SU-DHL-6 (cell line): ENCODE data around the gene ABHD8.

Source experiments
- H2AFZ ChIP-seq: fragments of 200-600 bp; sonication (generic); 2 replicates; pipeline ENCODE4 v1.6.1; 2014; ENCODE audit warnings: low read depth, mild to moderate bottlenecking, moderate library complexity, mixed read lengths, antibody characterized with exemption, low read length; ENCODE audit not compliant: severe bottlenecking
- H3F3A ChIP-seq: fragments of 200-600 bp; shearing (Covaris generic); 2 replicates; pipeline ENCODE4 v1.6.0; 2016; ENCODE audit warnings: antibody characterized with exemption, mild to moderate bottlenecking; ENCODE audit not compliant: insufficient read depth
- H3K27ac ChIP-seq: fragments of 200-600 bp; sonication (generic); 2 replicates; pipeline ENCODE4 v1.5.1; 2016; ENCODE audit warnings: low read depth, mild to moderate bottlenecking, low read length, moderate library complexity, mixed read lengths
- H3K27me3 ChIP-seq: fragments of 200-600 bp; sonication (generic), shearing (Covaris generic); 2 replicates; pipeline ENCODE4 v1.6.0; 2014; ENCODE audit warnings: mild to moderate bottlenecking, low read length
- H3K36me3 ChIP-seq: fragments of 200-600 bp; sonication (generic); 2 replicates; pipeline ENCODE4 v1.6.1; 2014; ENCODE audit warnings: mild to moderate bottlenecking, low read length, mixed read lengths
- H3K4me2 ChIP-seq: fragments of 300-600, 200-600 bp; shearing (Covaris generic), sonication (generic); 2 replicates; pipeline ENCODE4 v1.6.0; 2014; ENCODE audit warnings: low read length, low read depth, mild to moderate bottlenecking; ENCODE audit not compliant: poor library complexity, severe bottlenecking
- H3K4me3 ChIP-seq: fragments of 200-600 bp; sonication (generic); 2 replicates; pipeline ENCODE4 v1.5.1; 2014; ENCODE audit warnings: antibody characterized with exemption, low read length, mild to moderate bottlenecking, mixed read lengths; ENCODE audit not compliant: insufficient read depth, poor library complexity, severe bottlenecking
- H3K79me2 ChIP-seq: fragments of 200-600 bp; sonication (generic); 2 replicates; pipeline ENCODE4 v1.6.1; 2014; ENCODE audit warnings: mild to moderate bottlenecking, low read length, moderate library complexity; ENCODE audit not compliant: insufficient read depth
- H3K9ac ChIP-seq: fragments of 200-600 bp; sonication (generic); 2 replicates; pipeline ENCODE4 v1.7.0; 2014; ENCODE audit warnings: mild to moderate bottlenecking, low read length
- H3K9me2 ChIP-seq: fragments of 200-600 bp; sonication (generic); replicated peaks from 2 replicates; pipeline ENCODE4 v1.6.1; 2014; ENCODE audit warnings: low read length; ENCODE audit not compliant: insufficient read depth
- H3K9me3 ChIP-seq: fragments of 200-600 bp; sonication (generic); 2 replicates; pipeline ENCODE4 v1.6.1; 2014; ENCODE audit warnings: low read length, mixed read lengths; ENCODE audit not compliant: insufficient read depth
- H4K20me1 ChIP-seq: fragments of 200-600 bp; sonication (generic); 2 replicates; pipeline ENCODE4 v1.6.1; 2014; ENCODE audit warnings: low read depth, mild to moderate bottlenecking, antibody characterized with exemption, low read length, moderate library complexity, mixed read lengths
- CTCF ChIP-seq: fragments of 200-600 bp; sonication (generic); IDR thresholded peaks from one replicate; pipeline ENCODE4 v1.5.1; 2017; ENCODE audit warnings: antibody characterized with exemption, mild to moderate bottlenecking, low read length, moderate library complexity; ENCODE audit not compliant: insufficient read depth, poor library complexity, severe bottlenecking
- EZH2phosphoT487 ChIP-seq: fragments of 200-600 bp; sonication (generic), shearing (Covaris generic); conservative IDR thresholded peaks from 2 replicates; pipeline ENCODE4 v1.6.1; 2018; ENCODE audit warnings: mild to moderate bottlenecking, antibody characterized with exemption, low read length, moderate library complexity, mixed read lengths

The ABHD8 gene

DNA sequence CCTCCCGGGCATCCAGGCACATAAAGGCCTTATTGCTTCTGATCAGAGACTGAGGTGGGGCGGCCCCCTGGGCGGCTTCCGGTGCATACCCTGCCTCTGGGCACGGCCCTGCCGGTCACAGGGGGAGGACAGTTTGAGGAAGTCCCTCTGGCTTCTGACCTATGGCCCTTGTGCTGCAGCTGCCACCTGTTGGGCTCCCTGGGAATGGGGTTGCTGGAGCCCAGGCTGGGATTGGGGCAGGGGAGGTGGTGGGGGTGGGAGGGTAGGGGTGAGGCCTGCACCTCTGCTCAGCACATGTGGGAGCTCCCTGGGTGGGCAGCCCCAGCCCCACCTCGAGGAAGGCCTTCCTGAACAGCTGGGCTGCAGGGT is 20.7 kb upstream of the ABHD8 start:
- H3K4me2 ChIP-seq: no peak overlapping the region
- H4K20me1 ChIP-seq: no peaks in the 10 kb centered on the region
- H3K79me2 ChIP-seq: no peaks in the 10 kb centered on the region
- no peak overlapping the region for H3K9ac ChIP-seq
- H3K36me3 ChIP-seq: no peaks in the 10 kb centered on the region
- no peak overlapping the region for H2AFZ ChIP-seq
- H3K4me3 ChIP-seq: no peak overlapping the region
- H3K27me3 ChIP-seq: no peaks in the 10 kb centered on the region
- H3K27ac ChIP-seq: no peak overlapping the region
- H3K9me2 ChIP-seq: no peaks in the 10 kb centered on the region
- TF ChIP-seq CTCF (no peak), EZH2phosphoT487 (no peak)
- H3F3A ChIP-seq: peaks cover 3% of the 10 kb centered on the region; the same call in 1 of the 2 replicates
- no peaks in the 10 kb centered on the region for H3K9me3 ChIP-seq

- no peaks in the 10 kb centered on the region for H3K27me3 ChIP-seq
- no peak overlapping the region for H3K4me3 ChIP-seq
- no peaks in the 10 kb centered on the region for H4K20me1 ChIP-seq
- no peaks in the 10 kb centered on the region for H3K9me3 ChIP-seq
- H3K36me3 ChIP-seq: no peaks in the 10 kb centered on the region
- H3K79me2 ChIP-seq: no peaks in the 10 kb centered on the region
- H2AFZ ChIP-seq: no peak overlapping the region
- no peak overlapping the region for H3K4me2 ChIP-seq
- no peaks in the 10 kb centered on the region for H3K9me2 ChIP-seq
- H3K27ac ChIP-seq: no peak overlapping the region
- no peak overlapping the region for H3K9ac ChIP-seq
- H3F3A ChIP-seq: peaks cover 3% of the 10 kb centered on the region; the same call in 1 of the 2 replicates
- TF ChIP-seq CTCF (no peak), EZH2phosphoT487 (no peak)
Measured at GRCh38 chr19:17323300-17323963, 20.2 kb upstream of the ABHD8 start.

DNA sequence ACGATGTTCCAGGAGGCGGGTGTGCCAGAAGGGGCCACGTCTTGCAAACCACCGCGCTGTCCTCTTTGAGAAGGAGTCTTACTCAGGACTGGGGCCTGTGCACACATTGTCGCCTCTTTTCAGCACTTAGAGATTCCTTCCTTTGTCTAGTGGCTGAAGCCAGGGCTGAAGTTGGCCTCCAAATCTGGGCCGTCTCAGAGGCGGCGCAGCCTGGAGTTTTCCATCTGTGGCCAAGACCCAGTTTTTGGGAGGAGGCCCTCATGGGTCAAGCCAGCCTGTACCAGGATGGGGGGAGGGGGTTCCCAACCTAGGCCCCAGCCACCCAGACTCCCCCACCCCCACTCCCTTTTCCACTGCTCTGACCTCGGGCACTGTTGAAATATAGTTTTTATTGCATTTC is 19.6 kb upstream of the ABHD8 start:
- Histone ChIP-seq H3K27me3 (no peaks in the 10 kb centered on the region), H3K9ac (no peak overlapping the region), H3F3A (peaks cover 3% of the 10 kb centered on the region; the same call in 1 of the 2 replicates), H3K9me3 (no peaks in the 10 kb centered on the region), H2AFZ (no peak overlapping the region), H3K27ac (no peak overlapping the region), H3K4me3 (no peak overlapping the region), H3K79me2 (no peaks in the 10 kb centered on the region), H3K4me2 (no peak overlapping the region), H4K20me1 (no peaks in the 10 kb centered on the region), H3K36me3 (no peaks in the 10 kb centered on the region), H3K9me2 (no peaks in the 10 kb centered on the region)
- no peak for TF ChIP-seq CTCF
